ENCODE data around the gene EPHX1.

DNA sequence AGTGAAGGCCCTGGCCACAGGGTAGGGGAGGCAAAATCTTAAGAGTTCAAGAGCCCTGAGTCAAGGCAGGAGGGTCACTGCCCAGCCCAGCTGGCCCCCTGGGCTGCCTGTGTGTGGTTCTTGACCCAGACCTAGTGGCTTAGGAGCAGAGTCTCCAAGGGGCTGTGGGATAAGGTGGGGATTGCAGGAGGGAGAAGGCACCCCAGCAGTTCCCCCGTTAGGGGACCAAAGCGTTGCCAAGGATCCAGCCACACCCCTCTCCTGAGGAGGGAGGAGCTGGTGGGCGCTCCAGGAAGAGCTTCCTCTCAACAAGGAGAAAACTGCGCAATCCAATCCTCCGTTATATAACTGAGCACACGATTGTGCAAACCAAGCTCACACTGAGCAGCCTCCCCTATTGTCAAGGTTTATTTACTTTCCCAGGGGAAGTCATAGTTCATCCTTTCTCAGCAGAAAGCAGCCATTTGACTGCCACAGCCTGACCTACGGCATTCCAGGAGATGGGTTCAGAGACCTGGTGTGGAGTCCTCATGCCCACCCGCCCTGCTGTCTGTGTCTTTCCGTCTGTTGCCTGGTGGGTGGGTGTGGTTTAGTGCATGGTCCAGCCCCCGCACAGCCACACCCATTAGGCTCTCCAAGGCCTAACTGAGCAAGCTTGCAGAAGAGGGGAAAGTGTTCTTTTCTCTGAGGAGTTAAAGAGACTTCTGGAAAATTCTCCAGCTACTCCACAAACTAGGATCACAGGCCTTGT is 3.5 kb downstream of the EPHX1 start:
- TF ChIP-seq, protein P1, sequence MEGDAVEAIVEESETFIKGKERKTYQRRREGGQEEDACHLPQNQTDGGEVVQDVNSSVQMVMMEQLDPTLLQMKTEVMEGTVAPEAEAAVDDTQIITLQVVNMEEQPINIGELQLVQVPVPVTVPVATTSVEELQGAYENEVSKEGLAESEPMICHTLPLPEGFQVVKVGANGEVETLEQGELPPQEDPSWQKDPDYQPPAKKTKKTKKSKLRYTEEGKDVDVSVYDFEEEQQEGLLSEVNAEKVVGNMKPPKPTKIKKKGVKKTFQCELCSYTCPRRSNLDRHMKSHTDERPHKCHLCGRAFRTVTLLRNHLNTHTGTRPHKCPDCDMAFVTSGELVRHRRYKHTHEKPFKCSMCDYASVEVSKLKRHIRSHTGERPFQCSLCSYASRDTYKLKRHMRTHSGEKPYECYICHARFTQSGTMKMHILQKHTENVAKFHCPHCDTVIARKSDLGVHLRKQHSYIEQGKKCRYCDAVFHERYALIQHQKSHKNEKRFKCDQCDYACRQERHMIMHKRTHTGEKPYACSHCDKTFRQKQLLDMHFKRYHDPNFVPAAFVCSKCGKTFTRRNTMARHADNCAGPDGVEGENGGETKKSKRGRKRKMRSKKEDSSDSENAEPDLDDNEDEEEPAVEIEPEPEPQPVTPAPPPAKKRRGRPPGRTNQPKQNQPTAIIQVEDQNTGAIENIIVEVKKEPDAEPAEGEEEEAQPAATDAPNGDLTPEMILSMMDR (IDR thresholded peaks at IDR 0.05): no peak
- TF ChIP-seq POLR2A (IDR thresholded peaks at IDR 0.05) (peak in 2 of 4 donors; percentile 14 to 38), POLR2AphosphoS5 (IDR thresholded peaks at IDR 0.05) (peak; percentile 63 to 72)

Data from upper lobe of left lung (tissue), 4 donors.